ENCODE measurements around the gene RNF144B. TPM values are rescaled to one million over a fixed set of nuclear protein-coding genes. Genes with fewer than 3 reads are reported as not detected.

RNF144B gene
- total and polyA plus RNA-seq, 10 of the 15 experiments (the other 5 are each of a cell fraction or from before 2014, with no cell fraction given) = 0.03 to 0.18 (median 0.14) TPM

DNA sequence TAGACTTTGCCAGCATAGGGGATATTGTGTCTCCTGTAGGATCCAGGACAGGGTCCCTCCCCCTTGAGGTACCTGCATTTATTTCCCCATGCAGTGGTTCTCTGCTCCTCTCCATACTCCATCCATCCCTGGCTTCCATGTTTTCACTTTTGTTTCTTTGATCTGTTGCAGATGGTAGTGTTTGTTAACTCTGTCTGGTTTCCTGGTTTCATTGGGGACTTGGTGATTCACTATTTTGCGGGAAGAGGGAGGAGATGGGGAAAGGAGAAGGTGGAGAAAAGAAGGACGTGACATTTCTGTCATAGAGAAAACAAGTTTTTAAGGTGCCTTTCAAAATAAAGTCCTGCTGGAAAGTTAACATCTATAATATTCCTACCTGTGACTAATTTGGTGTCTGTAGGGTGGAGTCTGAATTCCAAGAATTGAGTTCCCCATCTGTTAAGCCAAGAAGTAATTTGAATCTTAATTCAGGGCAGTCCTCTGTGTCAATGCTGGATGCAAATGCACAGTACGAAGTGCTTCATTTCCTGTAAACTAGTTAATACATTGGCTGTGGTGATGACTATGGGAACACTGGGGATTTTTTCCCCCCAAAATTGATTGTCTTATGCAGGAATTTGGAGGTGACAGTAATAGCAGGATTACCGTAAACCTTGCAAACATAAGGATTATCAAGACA, 6.9 kb upstream of the RNF144B start (continued):
- TF ChIP-seq, protein P1, sequence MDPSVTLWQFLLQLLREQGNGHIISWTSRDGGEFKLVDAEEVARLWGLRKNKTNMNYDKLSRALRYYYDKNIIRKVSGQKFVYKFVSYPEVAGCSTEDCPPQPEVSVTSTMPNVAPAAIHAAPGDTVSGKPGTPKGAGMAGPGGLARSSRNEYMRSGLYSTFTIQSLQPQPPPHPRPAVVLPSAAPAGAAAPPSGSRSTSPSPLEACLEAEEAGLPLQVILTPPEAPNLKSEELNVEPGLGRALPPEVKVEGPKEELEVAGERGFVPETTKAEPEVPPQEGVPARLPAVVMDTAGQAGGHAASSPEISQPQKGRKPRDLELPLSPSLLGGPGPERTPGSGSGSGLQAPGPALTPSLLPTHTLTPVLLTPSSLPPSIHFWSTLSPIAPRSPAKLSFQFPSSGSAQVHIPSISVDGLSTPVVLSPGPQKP (IDR thresholded peaks at IDR 0.05; ENCODE audit: low read depth, low read length) = no peak
- no peak for TF ChIP-seq YBX1 (IDR thresholded peaks at IDR 0.05)
- no peak for TF ChIP-seq NR2F1 (conservative IDR thresholded peaks at IDR 0.05)
- no peak for TF ChIP-seq KAT2A (conservative IDR thresholded peaks at IDR 0.05; ENCODE audit: control insufficient read depth, low read depth, low read length)
- TF ChIP-seq, protein P2, sequence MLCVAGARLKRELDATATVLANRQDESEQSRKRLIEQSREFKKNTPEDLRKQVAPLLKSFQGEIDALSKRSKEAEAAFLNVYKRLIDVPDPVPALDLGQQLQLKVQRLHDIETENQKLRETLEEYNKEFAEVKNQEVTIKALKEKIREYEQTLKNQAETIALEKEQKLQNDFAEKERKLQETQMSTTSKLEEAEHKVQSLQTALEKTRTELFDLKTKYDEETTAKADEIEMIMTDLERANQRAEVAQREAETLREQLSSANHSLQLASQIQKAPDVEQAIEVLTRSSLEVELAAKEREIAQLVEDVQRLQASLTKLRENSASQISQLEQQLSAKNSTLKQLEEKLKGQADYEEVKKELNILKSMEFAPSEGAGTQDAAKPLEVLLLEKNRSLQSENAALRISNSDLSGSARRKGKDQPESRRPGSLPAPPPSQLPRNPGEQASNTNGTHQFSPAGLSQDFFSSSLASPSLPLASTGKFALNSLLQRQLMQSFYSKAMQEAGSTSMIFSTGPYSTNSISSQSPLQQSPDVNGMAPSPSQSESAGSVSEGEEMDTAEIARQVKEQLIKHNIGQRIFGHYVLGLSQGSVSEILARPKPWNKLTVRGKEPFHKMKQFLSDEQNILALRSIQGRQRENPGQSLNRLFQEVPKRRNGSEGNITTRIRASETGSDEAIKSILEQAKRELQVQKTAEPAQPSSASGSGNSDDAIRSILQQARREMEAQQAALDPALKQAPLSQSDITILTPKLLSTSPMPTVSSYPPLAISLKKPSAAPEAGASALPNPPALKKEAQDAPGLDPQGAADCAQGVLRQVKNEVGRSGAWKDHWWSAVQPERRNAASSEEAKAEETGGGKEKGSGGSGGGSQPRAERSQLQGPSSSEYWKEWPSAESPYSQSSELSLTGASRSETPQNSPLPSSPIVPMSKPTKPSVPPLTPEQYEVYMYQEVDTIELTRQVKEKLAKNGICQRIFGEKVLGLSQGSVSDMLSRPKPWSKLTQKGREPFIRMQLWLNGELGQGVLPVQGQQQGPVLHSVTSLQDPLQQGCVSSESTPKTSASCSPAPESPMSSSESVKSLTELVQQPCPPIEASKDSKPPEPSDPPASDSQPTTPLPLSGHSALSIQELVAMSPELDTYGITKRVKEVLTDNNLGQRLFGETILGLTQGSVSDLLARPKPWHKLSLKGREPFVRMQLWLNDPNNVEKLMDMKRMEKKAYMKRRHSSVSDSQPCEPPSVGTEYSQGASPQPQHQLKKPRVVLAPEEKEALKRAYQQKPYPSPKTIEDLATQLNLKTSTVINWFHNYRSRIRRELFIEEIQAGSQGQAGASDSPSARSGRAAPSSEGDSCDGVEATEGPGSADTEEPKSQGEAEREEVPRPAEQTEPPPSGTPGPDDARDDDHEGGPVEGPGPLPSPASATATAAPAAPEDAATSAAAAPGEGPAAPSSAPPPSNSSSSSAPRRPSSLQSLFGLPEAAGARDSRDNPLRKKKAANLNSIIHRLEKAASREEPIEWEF (IDR thresholded peaks at IDR 0.05; ENCODE audit: insufficient replicate concordance, low read depth, low read length) = no peak

DNA sequence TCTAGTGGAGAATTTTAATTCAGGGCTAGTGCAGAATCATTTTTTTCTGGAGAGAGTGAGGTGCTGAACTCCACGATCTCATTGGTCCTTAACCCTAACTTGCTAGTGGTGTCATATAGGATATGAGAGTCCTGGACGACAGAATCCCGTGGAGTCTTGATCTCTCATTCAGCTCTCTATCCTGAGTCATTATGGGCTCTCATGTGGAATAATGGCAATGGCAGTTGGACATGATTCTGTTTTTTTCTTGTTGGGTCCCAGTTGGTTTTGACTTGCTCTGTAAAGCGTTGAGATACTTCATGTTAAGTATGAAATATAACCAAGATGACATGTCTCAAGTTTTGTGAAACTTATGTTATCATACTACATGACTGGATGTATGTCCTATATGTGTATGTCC, 6.3 kb upstream of the RNF144B start:
- 4% methylated on average over 4 of the region's 4 CpGs for WGBS (ENCODE audit: insufficient coverage, insufficient replicate concordance, low lambda C conversion rate, missing lambda C conversion rate)
- no peaks in the 10 kb centered on the region for H3K4me1 ChIP-seq (ENCODE audit: control insufficient read depth, insufficient read depth, low read length)
- H2AFZ ChIP-seq (ENCODE audit: control insufficient read depth, low read depth, low read length) = no peak overlapping the region
- peaks cover 0 to 3% of the 10 kb centered on the region in 2 experiments; a peak in 1 of 4 replicates for H3K27me3 ChIP-seq (replicated peaks in 1 of 2; ENCODE audit: control insufficient read depth in 2 of 2, insufficient read depth in 2 of 2, low read length in 1 of 2)
- H3K9ac ChIP-seq (ENCODE audit: control insufficient read depth, insufficient read depth, low read length) = no peak overlapping the region
- ChIA-PET SMC1A (ENCODE audit: uncharacterized antibody, unreplicated experiment) (no interaction called here), CTCF (interaction anchor here (1.6 kb wide), 1 partner anchor 11 kb away, joined by 3 read pairs; no protein-coding TSS in a partner anchor), POLR2A (no interaction called here), RAD21 (ENCODE audit: unreplicated experiment) (no interaction called here)
- H3K4me2 ChIP-seq (ENCODE audit: control insufficient read depth, insufficient read depth) = no peak overlapping the region
- no peak for FAIRE-seq
- intact Hi-C loops (cut with micrococcal nuclease; ENCODE audit: unreplicated experiment) = no loop called here
- H3K4me3 ChIP-seq = no peak overlapping the region
- H3K79me2 ChIP-seq (ENCODE audit: control insufficient read depth, insufficient read depth, low read length) = no peaks in the 10 kb centered on the region
- DNase-seq (ENCODE audit: low read depth, low spot score) = no peak
- H3K27ac ChIP-seq (ENCODE audit: control insufficient read depth, insufficient read depth) = no peak overlapping the region
- no peaks in the 10 kb centered on the region for H3K36me3 ChIP-seq (ENCODE audit: control insufficient read depth in 2 of 2, insufficient read depth in 2 of 2, low read length in 1 of 2)
- in situ Hi-C loops (cut with MboI) = no loop called here
- ATAC-seq = no peak
- no peaks in the 10 kb centered on the region for H3K9me3 ChIP-seq (replicated peaks; ENCODE audit: control insufficient read depth, insufficient read depth, low read length)
- BruUV-seq (replicated peaks) = no TSS peak
- no peaks in the 10 kb centered on the region for H4K20me1 ChIP-seq (ENCODE audit: control insufficient read depth, insufficient read depth)
- TF ChIP-seq KDM1A (IDR thresholded peaks at IDR 0.05; ENCODE audit: borderline replicate concordance) (no peak), NFYA (IDR thresholded peaks at IDR 0.05; ENCODE audit: borderline replicate concordance, low read depth, low read length) (no peak), MTA2 (IDR thresholded peaks at IDR 0.05; ENCODE audit: low read depth) (no peak), SUPT20H (IDR thresholded peaks at IDR 0.05; ENCODE audit: borderline replicate concordance, control insufficient read depth, low read depth, low read length) (no peak), ESRRA (IDR thresholded peaks at IDR 0.05; ENCODE audit: low read length) (no peak)
- TF ChIP-seq, protein P3, sequence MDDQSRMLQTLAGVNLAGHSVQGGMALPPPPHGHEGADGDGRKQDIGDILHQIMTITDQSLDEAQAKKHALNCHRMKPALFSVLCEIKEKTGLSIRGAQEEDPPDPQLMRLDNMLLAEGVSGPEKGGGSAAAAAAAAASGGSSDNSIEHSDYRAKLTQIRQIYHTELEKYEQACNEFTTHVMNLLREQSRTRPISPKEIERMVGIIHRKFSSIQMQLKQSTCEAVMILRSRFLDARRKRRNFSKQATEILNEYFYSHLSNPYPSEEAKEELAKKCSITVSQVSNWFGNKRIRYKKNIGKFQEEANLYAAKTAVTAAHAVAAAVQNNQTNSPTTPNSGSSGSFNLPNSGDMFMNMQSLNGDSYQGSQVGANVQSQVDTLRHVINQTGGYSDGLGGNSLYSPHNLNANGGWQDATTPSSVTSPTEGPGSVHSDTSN (IDR thresholded peaks at IDR 0.05; ENCODE audit: insufficient replicate concordance, low read depth, low read length) = no peak
- TF ChIP-seq, protein P4, sequence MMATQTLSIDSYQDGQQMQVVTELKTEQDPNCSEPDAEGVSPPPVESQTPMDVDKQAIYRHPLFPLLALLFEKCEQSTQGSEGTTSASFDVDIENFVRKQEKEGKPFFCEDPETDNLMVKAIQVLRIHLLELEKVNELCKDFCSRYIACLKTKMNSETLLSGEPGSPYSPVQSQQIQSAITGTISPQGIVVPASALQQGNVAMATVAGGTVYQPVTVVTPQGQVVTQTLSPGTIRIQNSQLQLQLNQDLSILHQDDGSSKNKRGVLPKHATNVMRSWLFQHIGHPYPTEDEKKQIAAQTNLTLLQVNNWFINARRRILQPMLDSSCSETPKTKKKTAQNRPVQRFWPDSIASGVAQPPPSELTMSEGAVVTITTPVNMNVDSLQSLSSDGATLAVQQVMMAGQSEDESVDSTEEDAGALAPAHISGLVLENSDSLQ (IDR thresholded peaks at IDR 0.05) = no peak
